RPMI8226 (cell line): ENCODE data around the gene TMEM109.
"Not testable (repeated sequence)": the region's sequence is repeated elsewhere in the genome, so short reads cannot be mapped to it uniquely, and the experiment has no call there.

Experiments
- DNase-seq: peaks from one replicate; pipeline ENCODE4 v3.0.0-alpha.2; 2015

TMEM109 gene

DNA sequence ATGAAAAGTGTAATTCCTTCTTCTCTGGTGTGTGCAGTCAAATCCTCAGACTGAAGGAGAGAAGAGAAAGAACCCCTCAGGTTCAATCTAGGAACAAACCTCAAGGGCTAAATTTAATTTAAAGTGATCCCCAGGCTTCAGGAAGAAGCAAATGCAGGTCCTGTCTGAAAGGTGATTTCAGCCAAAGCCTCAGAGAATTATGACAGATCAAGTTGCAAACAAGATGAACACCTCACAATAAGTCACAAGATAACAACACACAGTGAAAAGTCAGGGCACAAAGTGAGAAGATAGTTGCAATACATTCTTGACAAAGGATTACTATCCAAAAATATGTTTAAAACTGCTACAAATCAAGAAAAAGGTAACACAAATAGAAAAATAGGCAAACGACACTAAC, 34.9 kb upstream of the TMEM109 start:
- DNase-seq: no peak

DNA sequence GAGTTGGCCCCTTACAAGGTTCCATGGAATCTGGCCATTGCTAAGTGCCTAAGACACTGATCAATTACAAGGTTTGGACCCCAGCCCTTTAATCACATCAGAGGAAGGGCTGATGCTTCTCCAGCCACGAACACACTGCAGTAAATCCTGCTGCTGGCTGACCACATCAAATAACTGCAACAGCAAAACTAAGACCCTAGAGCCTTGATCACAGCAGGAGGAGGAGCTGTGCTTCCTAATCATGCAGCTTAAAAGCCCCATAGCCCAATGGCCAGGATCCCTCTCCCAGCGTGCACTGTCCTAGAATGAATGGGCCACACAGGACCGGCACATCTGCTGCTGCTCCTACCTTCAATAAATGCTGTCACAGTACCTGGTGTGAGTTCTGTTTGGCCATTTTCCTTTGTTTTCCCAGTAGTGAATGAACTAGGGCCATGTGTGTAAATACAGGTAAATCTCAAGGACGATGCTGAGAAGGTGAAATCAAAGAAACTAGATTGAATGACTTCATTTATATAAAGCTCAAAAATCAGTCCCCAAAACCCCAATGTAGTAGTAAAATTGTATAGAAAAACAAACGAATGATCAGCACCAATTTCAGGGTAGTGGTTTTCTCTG, 33.9 kb upstream of the TMEM109 start:
- DNase-seq: no peak

- DNase-seq: no peak
These were observed 33.2 kb upstream of the TMEM109 start for GRCh38 chr11:60880643-60881282.

DNA sequence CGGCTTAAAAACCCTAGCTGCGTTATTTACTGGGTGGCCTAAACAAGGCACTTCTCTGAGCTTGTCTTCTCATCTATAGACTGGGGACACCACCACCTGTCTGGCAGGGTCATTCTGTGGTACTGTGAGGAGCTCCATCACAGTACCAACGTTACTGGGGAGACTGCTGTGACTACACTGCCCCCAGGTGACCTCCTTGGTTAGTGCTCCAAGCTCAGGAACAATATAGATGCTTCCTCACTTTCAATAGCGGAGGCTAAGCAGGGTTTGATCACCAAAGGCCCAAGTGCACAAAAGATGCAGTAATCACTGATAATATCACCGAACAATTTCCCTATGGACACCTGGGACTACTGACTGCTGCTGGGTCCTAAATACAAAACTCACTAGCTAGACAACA, 26.4 kb upstream of the TMEM109 start:
- DNase-seq: peak; percentile 78

GRCh38 chr11:60889869-60890311, 24.1 kb upstream of the TMEM109 start:
- DNase-seq: no peak

GRCh38 chr11:60890696-60891095, 23.3 kb upstream of the TMEM109 start:
- DNase-seq: no peak

DNA sequence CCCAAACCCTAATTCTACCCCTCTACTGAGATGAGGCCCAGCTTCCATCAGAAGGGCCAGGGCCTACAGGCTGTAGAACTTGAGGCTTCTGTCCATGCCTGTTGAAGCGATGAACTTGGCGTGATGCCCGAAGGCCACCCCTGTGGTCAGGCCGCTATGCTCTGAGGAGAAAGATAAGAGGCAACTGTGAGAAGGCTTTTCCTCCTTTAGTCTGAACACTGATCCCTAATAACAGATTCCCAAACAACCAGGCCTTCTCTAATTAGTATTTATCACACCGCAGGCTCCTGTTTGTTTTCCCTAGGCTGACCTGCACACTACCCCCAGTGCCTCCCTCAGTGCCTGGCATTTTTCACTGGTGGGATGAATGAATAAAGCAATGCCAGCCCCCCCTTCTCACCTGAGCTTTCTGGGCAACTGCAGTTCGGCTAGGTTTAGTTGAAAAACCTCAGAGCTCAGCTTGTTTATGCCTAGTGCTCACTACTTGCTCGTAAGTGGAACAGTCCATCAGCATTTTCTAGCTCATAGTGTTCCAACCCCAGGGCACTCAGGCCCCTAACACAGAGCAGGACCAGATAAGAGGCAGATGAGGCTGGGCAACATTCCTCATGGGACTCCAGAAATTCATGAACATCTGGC, 22.7 kb upstream of the TMEM109 start:
- DNase-seq: no peak

- DNase-seq: no peak
These were observed 18.3 kb upstream of the TMEM109 start for GRCh38 chr11:60895687-60896086.

- DNase-seq: no peak
These were observed 16.5 kb upstream of the TMEM109 start for GRCh38 chr11:60897496-60897895.

GRCh38 chr11:60899046-60899936, 14.7 kb upstream of the TMEM109 start:
- peak; percentile 39 for DNase-seq

DNA sequence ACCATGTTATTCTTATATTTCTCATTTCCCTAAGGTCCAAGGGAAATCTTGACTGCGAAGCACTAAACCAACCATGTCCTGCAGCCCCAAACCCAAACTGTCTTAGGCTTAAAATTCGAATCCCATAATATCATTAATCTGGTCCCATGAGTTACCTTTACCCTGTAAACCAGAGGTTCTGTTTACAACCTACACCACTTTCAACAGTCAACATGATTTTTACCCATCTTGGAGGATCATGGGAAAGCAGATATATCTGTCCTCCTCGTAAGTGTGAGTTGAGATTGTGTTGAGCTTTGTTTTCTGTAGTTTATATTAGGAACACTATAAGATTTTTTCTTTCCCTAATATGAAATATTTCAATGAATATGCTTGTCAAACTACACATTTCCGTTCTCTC, 14.0 kb upstream of the TMEM109 start:
- no peak for DNase-seq

DNA sequence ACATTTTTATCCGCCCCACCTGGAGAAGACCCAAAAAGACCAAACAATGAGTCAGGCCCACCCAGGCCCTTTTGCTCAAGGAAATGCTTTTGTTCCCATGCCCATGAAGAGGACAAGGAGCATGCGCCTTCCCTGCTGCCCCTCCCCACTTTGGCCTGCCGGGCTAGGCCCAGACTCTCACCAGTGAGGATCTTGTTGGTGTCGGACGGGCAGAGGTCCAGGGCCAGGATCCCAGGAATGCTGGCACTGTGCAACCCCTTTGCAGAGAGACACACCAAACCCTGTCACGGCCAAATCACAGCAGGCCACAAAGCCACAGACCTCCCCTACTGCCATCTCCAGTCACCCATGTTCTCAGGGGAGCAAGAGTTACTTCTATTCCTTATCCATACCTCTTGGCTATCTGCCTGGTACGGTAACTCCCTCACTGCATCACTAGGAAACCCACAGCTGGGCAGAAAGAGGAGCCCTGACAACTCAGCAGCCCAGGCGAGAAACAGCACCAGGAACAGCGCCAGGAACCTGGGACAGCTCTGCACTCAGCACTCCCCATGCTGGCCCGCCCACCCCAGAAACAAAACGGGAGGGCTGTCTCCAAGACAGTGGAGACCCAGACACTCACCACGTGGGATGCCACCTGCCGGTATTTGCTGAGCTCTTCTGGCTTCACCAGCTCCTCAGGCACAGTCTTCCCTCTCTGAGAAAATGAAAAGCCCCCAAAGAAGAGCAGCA, 13.1 kb upstream of the TMEM109 start:
- DNase-seq: no peak

DNA sequence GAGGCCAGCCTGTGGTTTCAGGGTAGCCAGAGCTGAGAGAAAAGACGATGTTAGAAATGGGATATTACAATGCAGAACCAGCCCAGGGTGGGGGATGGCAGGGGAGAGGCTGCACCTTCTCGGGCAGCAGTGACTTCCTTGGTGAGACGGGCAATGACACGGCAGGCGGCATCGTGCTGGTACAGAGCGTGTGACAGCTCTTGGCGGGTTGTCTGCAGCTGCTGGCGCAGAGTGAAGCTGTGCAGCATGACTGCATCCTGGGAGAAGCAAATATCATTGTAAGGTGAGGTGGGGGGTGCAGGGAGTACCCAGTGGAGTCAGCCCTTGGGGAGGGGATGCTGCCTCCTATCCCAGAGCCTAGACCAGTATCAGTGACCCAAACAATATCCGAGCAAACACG, 11.3 kb upstream of the TMEM109 start:
- DNase-seq: no peak

DNA sequence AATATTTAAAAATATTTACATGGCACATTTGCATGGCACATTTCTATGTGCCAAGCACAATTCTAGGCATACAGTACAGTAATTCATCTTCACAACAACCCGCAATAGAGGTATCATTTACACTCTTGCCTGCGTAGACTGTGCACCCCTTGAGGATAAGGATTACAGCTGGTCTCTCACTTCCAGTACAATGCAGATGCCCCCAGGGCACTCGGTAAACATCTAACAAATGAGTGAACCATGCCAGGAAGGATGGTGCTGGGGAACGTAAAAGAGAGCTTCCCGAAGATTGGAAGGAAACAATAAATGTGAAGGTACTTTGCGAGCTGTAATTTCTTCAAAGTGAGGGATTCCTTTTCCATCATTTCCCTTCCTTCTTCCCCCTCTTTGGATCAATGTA, 8.9 kb upstream of the TMEM109 start:
- no peak for DNase-seq

DNA sequence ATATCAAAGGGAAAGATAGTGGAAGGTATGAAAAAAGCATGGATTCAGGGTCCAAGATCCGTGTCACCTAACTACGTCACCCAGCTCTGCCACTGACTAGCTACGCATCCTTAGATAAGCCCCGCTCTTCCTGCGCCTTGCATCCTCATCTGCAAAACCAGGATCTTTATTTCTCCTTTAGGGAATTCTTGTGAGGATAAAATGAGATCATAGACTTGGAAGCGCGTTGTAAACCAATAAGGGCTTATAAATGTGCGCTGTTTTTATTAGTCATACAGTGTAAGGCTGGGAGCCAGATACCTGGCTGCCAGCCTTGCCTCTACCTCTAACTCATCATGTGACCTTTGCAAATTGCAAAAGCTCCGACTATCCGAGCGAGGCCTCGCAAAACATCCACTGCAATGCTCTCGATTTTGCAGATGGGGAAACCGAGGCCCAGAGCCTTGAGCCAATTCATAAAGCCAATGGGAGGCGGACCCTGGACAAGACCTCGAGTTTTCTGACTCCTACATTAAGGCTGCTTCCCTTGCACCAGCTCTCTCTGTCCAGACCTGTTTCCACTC, 8.3 kb upstream of the TMEM109 start:
- DNase-seq: peak; percentile 16

- peak; percentile 97 for DNase-seq
These were observed 7.6 kb upstream of the TMEM109 start, which contains the start of gene PRPF19 for GRCh38 chr11:60906132-60906972. PRPF19 (minus strand) TSS chr11:60906585; CDS start chr11:60906382, 203 bp downstream.

DNA sequence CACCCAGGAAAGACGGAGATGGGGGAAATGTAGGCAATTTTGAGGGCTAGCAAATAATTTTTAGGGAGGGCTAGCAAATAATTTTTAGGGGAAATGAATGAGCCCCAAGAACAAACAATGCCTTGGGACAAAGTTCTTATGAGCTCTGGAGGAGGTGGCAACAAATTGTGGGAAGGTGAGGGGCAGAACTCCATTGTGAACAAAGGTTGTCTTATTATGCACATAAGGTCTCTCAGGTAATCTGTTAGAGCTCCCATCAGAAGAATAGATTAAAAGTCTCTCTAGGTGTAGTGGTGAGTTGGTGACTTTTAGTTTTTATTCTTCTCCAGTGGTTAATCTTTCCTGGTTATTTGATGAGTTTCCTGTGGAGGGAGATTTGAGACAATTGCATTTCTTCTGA, 5.2 kb upstream of the TMEM109 start:
- no peak for DNase-seq

GRCh38 chr11:60909680-60910280, 4.2 kb upstream of the TMEM109 start:
- not testable (repeated sequence) for DNase-seq

DNA sequence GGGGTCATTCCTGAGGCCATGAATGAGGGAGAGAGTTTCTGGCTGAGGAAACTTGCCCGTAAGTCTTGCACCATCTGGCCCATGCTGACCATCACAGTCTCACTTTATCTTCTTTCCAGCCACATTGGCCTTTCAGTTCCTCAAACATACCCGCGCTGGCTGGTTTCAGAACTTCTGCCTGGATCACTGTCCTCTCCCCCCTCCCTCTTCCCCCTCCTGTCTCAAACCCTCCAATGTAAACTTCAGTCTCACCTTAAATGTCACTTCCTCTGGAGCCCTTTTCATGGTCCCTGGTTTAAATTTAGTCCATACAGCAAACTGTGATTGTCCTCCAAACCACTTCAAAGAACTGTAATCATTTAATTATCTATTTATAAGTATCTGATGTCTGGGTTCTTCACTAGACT, 3.7 kb upstream of the TMEM109 start:
- DNase-seq: peak; percentile 90

DNA sequence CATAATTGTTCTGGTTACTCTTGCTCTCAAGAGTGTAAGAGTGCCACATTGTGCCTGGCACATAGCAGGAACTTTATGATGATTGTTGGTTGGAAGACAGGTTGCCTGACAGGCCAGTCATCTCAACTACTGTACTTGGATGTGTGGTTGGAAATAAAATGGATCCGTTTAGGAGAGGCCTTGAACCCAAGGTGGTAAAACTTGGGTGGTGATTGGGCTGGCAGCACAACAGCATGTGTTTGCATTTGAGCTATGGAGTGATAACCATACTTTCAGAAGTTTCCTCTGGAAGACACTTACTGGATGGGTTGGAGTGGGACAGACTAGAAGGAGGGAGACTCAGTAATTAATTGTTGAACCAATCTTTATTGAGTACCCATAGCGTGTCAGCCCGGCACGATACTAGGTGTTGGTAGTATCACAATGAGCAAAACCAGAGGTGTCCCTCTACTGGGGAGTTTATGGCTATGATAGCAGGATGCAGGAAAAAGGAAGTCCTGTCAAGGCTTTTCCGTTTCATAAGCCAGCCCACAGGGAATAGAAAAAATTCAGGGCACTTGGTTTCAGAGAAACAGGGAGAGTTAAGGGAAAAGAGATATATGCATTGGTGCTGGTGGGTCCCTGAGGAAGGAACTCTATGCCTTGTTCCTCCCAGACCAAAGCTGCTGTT, 3.1 kb upstream of the TMEM109 start:
- no peak for DNase-seq
